Measurements from ENCODE around the gene GNG7. TPM values are rescaled to one million over a fixed set of nuclear protein-coding genes. Genes with fewer than 3 reads are reported as not detected.

GNG7 gene
- total and polyA plus RNA-seq, 8 donors, result 4.0 to 8.8 (median 6.0) TPM

GRCh38 chr19:2554856-2555255, 147.6 kb downstream of the GNG7 start:
- Histone ChIP-seq H3K27me3 (no peaks in the 10 kb centered on the region), H3K9me3 (no peaks in the 10 kb centered on the region), H3K36me3 (no peaks in the 10 kb centered on the region), H3K27ac (no peak overlapping the region), H3K4me3 (no peak overlapping the region), H3K4me1 (no peaks in the 10 kb centered on the region)
- 80 to 83% methylated on average over 6 of the region's 6 CpGs for WGBS, 2 donors
- ATAC-seq (no peak), FAIRE-seq (no peak), DNase-seq (peak in 1 of 6 donors; percentile 11)
- no peak for TF ChIP-seq CTCF (IDR thresholded peaks at IDR 0.05)
- intact Hi-C loops (cut with DNase I), result no loop called here

GRCh38 chr19:2553510-2553909, 149.0 kb downstream of the GNG7 start:
- TF ChIP-seq CTCF (IDR thresholded peaks at IDR 0.05), result no peak
- Histone ChIP-seq H3K27ac (no peak overlapping the region), H3K4me3 (no peak overlapping the region), H3K36me3 (no peaks in the 10 kb centered on the region), H3K9me3 (no peaks in the 10 kb centered on the region), H3K4me1 (no peaks in the 10 kb centered on the region), H3K27me3 (no peaks in the 10 kb centered on the region)
- 74 to 80% methylated on average over 4 of the region's 4 CpGs for WGBS, 2 donors
- FAIRE-seq, result peak; percentile 84
- ATAC-seq, result no peak
- DNase-seq, result no peak
- intact Hi-C loops (cut with DNase I), result no loop called here

GRCh38 chr19:2552859-2553258, 149.6 kb downstream of the GNG7 start:
- ATAC-seq (peak in 1 of 4 donors; percentile 23), FAIRE-seq (no peak), DNase-seq (no peak)
- Histone ChIP-seq H3K9me3 (no peaks in the 10 kb centered on the region), H3K4me1 (no peaks in the 10 kb centered on the region), H3K27me3 (no peaks in the 10 kb centered on the region), H3K4me3 (no peak overlapping the region), H3K36me3 (no peaks in the 10 kb centered on the region), H3K27ac (no peak overlapping the region)
- TF ChIP-seq CTCF (IDR thresholded peaks at IDR 0.05), result no peak
- intact Hi-C loops (cut with DNase I), result no loop called here
- 75 to 77% methylated on average over 11 of the region's 11 CpGs for WGBS, 2 donors

- TF ChIP-seq CTCF (IDR thresholded peaks at IDR 0.05), result no peak
- FAIRE-seq (no peak), ATAC-seq (no peak), DNase-seq (peak in 1 of 6 donors; percentile 25)
- no peaks in the 10 kb centered on the region for H3K27me3 ChIP-seq
- 77 to 84% methylated on average over 11 of the region's 11 CpGs for WGBS, 2 donors
- no peaks in the 10 kb centered on the region for H3K9me3 ChIP-seq
- no peaks in the 10 kb centered on the region for H3K4me1 ChIP-seq
- H3K4me3 ChIP-seq, result no peak overlapping the region
- intact Hi-C loops (cut with DNase I), result no loop called here
- H3K36me3 ChIP-seq, result no peaks in the 10 kb centered on the region
- no peak overlapping the region for H3K27ac ChIP-seq
These were observed 150.7 kb downstream of the GNG7 start for GRCh38 chr19:2551864-2552185.

- 89 to 93% methylated on average over 20 of the region's 20 CpGs for WGBS, 2 donors
- no peaks in the 10 kb centered on the region for H3K27me3 ChIP-seq
- no peak for DNase-seq
- H3K9me3 ChIP-seq, result no peaks in the 10 kb centered on the region
- TF ChIP-seq CTCF (IDR thresholded peaks at IDR 0.05), result no peak
- H3K36me3 ChIP-seq, result no peaks in the 10 kb centered on the region
- intact Hi-C loops (cut with DNase I), result no loop called here
- H3K4me3 ChIP-seq, result no peak overlapping the region
- H3K27ac ChIP-seq, result no peak overlapping the region
- H3K4me1 ChIP-seq, result no peaks in the 10 kb centered on the region
- no peak for FAIRE-seq
- ATAC-seq, result no peak
These were observed 151.2 kb downstream of the GNG7 start for GRCh38 chr19:2551172-2551863.

Measured in pancreas (tissue), 10 donors.